Cerebellar nuclear complex (tissue), 1 donor: ENCODE results near the gene SAMD10.
"Not testable (repeated sequence)": the region's sequence is repeated elsewhere in the genome, so short reads cannot be mapped to it uniquely, and the experiment has no call there.

Experiments used
- DNase-seq, 2 experiments: peaks; one replicate each; lab custom pipeline; 2025; lab: John Stamatoyannopoulos, UW

Gene SAMD10

DNA sequence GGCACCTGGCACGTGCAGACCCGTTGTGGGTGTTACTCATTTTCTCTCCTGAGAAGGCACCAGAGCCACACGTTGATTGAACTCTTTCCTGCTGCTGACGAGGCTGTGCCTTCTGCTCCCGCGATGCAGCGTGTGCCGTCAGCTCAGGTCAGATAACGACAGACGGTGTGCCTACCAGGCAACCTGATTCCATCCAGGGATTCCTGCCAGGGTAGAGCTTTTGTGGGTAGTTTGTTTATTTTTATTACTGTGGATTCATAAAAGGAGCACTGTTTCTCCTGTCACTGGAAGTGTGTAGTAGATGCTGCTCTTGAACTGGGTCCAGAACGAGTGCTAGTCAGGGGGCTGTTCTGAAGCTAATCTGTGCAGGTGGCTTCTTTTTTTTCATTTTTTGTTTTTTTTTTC, 22.2 kb upstream of the SAMD10 start:
- DNase-seq: peak; percentile 89 to 96

- peak; percentile 76 to 86 for DNase-seq
These were observed 21.5 kb upstream of the SAMD10 start for GRCh38 chr20:64000906-64001305.

GRCh38 chr20:63982937-63983336, 3.5 kb upstream of the SAMD10 start:
- no peak for DNase-seq

DNA sequence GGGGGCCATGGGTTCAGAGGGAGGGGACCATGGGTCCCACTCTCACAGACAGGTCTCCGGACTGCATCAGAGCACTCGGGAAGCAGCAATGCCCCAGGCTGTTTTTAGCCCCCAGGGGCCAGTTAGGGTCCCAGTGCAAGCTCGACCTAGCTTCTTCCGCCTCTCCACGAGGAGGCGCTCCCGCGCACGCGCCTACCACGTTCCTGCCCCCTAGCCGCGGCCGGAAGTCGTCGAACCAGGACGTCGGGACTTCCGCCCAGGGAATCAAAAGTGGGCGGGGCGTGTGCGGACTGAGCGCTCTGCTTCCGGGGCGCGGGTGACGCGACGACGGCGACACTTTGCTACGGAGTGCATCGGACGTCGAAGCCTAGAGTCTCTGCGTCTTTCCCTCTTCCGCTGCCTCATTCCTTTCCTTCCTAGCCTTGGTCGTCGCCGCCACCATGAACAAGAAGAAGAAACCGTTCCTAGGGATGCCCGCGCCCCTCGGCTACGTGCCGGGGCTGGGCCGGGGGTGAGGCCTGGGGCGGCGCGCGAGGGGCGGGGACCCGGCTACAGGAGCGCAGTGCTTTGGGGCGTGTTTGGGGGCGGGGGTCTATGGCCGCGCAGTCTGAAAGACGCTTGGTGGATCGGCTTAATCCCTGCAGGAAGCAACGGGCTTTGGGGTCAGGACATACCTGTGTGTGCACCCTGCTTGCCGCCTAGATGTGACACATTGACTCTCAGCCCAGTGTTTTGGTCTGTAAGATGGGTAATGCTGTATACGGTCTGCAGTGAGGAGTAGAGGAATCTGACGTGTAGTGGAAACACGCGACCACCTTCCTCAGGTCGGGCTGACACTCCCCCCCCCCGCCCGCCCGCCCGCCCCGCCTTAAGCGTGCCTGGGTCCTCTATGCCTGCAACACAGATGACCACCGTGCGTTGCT, 1.6 kb upstream of the SAMD10 start, which contains the start of gene PRPF6:
PRPF6 (plus strand) TSS at position 327 of the 923 bp plus-strand sequence; CDS start at position 441, 114 bp downstream.
- DNase-seq: peak; percentile 42 to 76

DNA sequence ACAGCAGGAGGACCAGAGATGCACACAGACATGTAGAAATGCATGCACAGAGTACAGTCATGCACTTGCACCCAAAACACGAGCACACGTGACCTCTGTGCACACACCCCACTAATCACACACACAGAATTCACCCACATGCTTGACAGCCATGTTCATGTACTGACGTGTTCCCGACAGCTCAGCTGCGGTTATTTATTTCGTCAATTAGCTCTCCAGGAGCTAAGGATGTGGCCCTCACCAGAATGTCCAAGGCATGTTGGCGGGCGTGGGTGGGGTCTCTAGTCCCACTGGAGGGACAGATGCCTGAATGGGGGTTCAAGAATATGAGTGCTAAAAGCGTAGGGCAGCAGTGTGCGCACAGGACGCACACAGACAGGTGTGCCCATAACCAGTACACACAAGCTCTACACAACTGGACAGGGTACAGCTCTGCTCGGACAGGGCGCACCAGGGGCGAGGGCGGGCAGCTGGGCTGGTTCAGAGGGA, 919 bp upstream of the SAMD10 start:
- no peak for DNase-seq

DNA sequence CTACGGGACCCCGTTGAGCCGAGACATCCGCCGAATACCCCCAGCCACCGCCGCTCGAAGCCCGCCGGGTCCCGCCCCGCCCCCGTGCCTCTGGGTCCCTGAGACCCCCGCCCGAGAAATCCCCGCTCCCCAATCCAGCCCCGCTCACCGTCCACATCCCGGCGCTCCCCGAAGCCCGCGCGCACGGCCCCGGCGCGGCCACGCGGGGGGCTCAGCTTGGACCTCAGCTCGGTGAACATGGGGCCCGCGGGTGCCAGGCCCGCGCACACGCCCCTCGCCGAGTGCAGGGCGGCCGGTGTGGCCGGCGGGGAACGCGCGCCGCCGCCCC, 249 bp downstream of the SAMD10 start:
- no peak for DNase-seq

GRCh38 chr20:63978319-63979228, 868 bp downstream of the SAMD10 start:
- no peak for DNase-seq

- DNase-seq: no peak
These were observed 1.6 kb downstream of the SAMD10 start for GRCh38 chr20:63977739-63978276.

DNA sequence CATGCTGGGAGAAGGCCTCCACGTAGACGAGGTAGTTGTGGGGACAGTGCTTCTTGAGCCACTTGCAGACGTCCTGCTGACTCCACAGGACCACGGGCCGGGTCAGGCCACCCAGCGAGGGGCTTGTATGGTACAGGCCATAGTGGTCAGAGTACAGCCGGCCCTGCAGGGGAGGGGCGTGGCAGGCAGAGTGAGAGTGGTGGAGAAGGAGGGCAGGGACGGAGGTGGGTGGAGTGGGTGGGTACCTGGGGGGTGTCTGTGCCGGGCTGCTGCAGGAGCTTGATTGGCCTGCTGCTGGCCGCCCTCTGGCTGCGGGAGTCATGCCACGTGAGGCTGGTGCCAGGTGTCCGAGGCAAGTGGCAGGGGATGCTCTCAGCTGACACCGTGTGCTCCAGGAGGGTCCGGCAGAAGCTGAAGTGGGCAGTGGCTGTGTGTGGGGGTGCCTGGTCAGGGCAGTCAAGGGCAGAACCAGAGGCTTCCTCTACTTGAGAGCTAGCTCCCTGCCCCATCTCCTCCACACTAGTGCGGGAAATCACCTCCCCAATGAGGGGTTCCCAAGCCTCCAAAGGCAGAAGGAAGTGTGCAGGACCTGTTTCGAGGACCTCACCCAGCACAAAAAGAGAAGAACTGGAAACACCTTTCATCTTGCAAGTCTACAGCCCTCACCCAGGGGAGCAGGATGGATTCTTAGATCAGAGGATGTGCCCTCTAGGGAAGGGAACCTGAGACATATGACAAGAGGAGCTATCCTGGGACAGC, 2.3 kb downstream of the SAMD10 start:
- no peak for DNase-seq

GRCh38 chr20:63976511-63976910, 2.9 kb downstream of the SAMD10 start:
- not testable (repeated sequence) for DNase-seq

DNA sequence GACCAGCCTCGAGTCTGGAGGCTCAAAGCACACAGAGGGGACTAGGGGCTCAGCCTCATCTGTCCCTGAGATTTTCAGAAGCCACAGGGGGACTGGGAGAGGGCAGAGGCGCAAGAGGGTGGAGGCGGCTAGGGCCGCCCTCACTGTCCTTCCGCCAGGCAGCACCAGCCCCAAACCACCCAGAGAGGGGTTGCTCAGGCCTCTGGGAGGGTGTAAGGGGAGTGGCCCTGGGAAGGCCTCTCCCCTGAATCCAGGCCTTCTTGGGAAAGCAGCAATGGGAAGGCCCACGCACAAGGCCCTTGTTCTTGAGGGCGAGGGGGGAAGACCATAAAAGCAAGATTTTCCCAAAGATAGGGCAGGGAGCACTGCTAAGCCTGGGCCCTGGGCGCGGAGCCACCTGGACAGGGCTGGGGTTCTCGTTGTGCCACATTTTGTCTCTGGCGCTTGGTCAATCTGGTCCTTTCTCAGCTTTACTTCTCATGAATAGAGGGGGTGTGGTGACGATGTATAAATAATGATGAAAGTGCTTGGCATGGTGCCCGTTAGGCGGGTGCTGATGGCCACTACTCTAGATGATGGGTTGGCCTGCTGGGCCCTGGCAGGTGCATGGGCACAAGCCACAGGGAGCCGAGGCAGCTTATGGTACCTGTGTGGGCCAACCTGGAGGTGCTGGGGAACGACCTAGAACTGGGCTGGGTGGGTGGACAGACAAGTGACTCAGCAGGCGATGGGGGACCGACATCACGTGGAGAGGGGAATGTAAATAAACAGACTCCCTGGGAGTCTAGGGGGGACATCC, 4.8 kb downstream of the SAMD10 start:
- peak; percentile 89 to 93 for DNase-seq

DNA sequence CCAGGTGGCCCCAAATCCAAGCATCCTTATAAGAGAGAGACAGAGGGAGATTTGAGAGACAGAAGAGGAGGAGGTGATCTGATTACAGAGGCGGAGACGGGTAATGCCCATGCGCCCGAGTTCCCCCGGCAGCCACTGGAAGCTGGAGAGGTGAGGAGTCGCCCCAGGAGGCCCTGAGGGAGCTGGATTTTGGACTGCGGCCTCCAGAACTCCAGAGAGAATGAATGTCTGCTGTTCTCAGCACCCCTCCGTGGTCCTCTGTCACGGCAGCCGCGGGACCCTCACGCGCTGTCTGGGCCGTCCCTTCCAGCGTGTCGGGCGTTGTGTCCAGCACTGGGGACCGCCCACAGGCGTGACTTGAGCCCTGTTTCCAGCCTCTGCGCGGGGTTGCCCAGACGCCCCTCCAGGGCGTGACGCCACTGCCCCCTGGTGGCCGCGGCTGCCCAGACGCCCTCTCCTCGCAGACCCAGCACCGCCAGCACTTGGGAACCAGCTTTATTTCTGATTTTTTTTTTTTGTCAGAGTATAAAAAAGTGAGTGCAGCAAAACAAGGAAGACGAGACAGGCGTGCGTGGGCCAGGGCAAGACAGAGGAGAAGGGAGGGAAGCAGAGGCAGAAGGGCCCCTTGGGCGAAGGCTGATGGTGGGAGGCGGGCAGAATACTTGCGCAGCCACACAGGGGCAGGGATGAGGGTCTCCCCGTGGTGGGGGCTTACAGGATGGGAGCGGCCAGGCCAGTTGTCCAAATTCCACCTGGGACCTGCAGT, 5.6 kb downstream of the SAMD10 start:
- DNase-seq: peak in 1 of 2 experiments; percentile 78

DNA sequence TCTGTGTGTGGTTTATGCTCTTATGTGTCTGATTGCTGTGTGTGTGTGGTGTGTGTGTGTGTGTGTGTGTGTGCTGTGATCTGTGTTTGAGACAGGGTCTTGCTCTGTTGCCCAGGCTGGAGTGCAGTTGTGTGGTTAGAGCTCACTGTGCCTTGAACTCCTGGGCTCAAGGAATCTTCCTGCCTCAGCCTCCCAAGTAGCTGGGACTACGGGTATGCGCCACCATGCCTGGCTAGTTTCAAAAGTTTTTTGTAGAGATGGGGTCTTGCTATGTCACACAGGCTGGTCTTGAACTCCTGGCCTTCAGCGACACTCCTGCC, 6.3 kb downstream of the SAMD10 start:
- DNase-seq: no peak

DNA sequence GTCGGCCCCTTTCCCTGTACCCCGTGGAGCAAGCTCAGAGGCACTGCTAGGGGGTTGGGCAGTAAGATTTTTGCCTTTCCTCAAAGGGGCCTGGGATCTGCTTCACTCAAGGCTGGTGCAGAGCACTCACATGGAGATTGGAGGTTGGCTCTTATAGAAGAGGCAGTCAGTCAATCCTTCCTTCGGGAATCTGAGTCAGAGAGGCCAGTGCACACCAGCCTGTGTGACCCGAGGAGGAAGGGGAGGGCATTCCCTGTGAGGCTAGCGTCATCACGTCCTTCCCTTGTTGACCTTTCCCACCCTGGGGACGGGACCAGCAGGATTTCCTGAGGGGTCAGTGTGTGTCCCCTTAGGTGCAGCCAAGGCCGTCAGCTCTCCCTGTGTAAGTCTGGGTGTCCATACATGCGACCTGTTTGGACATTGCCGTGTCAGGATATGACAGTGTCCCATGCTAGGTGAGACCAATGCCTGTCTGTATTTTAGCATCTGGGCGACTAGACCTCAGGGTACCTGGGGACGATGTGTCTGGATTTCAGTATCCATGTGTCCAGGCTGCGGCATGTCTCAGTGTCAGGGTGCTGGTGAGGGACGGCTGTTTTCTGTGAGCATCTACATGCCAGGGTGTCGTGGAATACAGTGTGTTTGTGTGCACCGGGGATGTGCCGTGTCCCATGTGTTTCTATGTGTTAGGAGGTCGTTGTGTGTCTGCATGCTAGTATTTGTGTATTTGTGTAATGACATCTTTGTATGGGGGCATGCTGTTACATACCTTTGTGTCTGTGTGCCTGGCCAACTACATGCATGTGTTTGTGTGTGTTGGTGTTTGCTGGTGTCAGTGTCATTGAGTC, 6.9 kb downstream of the SAMD10 start:
- no peak for DNase-seq

- DNase-seq: not testable (repeated sequence)
These were observed 7.5 kb downstream of the SAMD10 start for GRCh38 chr20:63971960-63972311.

DNA sequence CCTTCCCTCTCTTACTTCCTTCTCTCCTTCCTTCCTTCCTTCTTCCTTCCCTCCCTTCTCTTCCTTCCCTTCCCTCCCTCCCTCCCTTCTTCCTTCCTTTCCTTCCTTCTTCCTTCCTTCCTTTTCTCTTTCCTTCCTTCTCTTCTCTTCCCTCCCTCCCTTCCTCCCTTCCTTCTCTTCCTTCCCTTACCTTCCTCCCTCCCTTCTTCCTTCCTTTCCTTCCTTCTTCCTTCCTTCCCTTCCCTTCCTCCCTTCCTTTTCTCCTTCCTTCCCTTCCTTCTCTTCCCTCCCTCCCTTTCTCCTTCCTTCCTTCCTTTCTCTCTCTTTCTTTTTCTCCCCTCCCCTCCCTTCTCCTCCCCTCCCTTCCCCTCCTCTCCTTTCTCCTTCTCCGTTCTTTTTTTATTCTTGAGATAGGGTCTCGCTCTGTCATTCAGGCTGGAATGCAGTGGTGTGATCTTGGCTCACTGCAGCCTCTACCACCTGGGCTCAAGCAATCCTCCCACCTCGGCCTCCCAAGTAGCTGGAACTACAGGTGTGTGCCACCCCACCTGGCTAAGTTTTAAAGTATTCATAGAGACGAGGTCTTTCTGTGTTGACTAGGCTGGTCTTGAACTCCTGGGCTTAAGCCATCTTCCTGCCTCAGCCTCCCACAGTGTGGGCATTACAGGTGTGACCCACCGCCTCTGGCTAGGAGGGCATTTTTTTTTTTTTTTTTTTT, 8.6 kb downstream of the SAMD10 start:
- DNase-seq: no peak

DNA sequence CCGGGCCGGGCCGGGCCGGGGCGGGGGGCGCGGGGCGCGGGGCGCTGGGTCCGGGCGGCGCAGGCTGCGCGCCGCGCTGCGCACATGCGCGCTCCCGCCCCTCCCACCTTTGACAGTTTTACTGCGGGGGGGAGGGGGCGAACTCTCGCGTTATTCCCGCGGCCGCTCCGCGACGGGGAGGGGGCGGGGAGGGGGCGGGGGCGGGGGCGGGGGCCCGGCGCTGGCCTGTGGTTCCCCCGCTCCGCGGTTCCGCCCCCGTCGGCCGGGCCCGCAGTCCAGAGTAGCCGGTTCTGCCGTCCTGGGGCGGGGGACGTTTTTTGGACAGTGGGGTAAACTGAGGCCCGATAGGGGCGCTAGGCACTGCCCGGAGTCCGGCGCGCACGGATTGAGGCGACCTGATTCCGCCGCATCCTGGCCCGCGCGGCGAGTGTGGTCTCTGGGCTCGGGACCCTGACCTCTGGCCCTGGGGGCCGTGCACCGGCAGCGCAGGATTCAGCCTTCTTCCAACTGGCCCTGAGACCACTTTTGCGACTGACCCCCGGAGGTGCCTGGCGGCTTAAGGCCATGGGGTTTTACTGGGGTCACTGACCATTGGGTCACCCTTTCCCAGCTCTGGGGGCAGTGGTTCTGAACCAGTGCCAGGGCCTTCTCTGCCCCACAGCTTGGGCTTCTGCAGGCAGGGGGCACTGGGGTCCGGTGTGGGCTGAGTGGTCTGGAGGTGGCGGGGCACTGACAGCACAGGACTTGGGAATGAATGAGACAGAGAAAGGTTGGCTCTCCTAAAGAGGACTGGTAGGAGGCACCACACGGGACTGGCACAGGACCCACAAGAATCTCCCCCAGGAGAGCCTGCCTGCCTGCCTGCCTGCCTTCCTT, 9.4 kb downstream of the SAMD10 start, which contains the start of gene ZNF512B:
ZNF512B (minus strand) TSS at position 93 of the 876 bp plus-strand sequence. CDS start 1,980 bp downstream, outside the sequence.
- DNase-seq: no peak
